Measurements from ENCODE around the gene XDH.

The XDH gene

GRCh38 chr2:31415421-31415820 lies 879 bp upstream of the XDH start:
- H3K27me3 ChIP-seq (replicated peaks; ENCODE audit: insufficient read depth, low read length), result no peaks in the 10 kb centered on the region
- H3K27ac ChIP-seq (ENCODE audit: low read length), result no peak overlapping the region
- no peaks in the 10 kb centered on the region for H3F3A ChIP-seq (ENCODE audit: insufficient read depth, low read length)
- no peak overlapping the region for H3K9ac ChIP-seq (ENCODE audit: low read length)
- no peaks in the 10 kb centered on the region for H3K9me3 ChIP-seq (replicated peaks; ENCODE audit: insufficient read depth, low read length)
- no peaks in the 10 kb centered on the region for H3K36me3 ChIP-seq (replicated peaks; ENCODE audit: insufficient read depth, low read length)
- H3K4me2 ChIP-seq (ENCODE audit: low read depth, low read length), result no peak overlapping the region
- H3K4me3 ChIP-seq (ENCODE audit: low read length), result no peak overlapping the region
- H2AFZ ChIP-seq (ENCODE audit: low read length), result 0 out of 2 replicates have a peak overlapping the region, but pooled peaks have one; percentile 55
- DNase-seq, result no peak
- no peaks in the 10 kb centered on the region for H3K79me2 ChIP-seq (ENCODE audit: low read length)
- no peaks in the 10 kb centered on the region for H4K20me1 ChIP-seq (ENCODE audit: insufficient read depth, low read length)
- H3K9me2 ChIP-seq (replicated peaks; ENCODE audit: insufficient read depth, low read length), result no peaks in the 10 kb centered on the region
- peaks cover 11% of the 10 kb centered on the region for H3K4me1 ChIP-seq (ENCODE audit: low read length)
- no peak for TF ChIP-seq EZH2phosphoT487 (IDR thresholded peaks at IDR 0.05; ENCODE audit: low read length)
- TF ChIP-seq CTCF (IDR thresholded peaks at IDR 0.05; ENCODE audit: low read length), result no peak
- no peak for TF ChIP-seq EZH2 (optimal IDR thresholded peaks at IDR 0.05; ENCODE audit: low read depth, low read length)

GRCh38 chr2:31413862-31414550 lies 536 bp downstream of the XDH start:
- Histone ChIP-seq H4K20me1 (ENCODE audit: insufficient read depth, low read length) (no peaks in the 10 kb centered on the region), H3K4me3 (ENCODE audit: low read length) (no peak overlapping the region), H3F3A (ENCODE audit: insufficient read depth, low read length) (no peaks in the 10 kb centered on the region), H3K79me2 (ENCODE audit: low read length) (no peaks in the 10 kb centered on the region), H3K9me3 (replicated peaks; ENCODE audit: insufficient read depth, low read length) (no peaks in the 10 kb centered on the region), H3K4me2 (ENCODE audit: low read depth, low read length) (no peak overlapping the region), H3K9ac (ENCODE audit: low read length) (no peak overlapping the region), H3K4me1 (ENCODE audit: low read length) (peaks cover 11% of the 10 kb centered on the region), H2AFZ (ENCODE audit: low read length) (no peak overlapping the region), H3K27ac (ENCODE audit: low read length) (no peak overlapping the region), H3K27me3 (replicated peaks; ENCODE audit: insufficient read depth, low read length) (no peaks in the 10 kb centered on the region), H3K9me2 (replicated peaks; ENCODE audit: insufficient read depth, low read length) (no peaks in the 10 kb centered on the region), H3K36me3 (replicated peaks; ENCODE audit: insufficient read depth, low read length) (no peaks in the 10 kb centered on the region)
- peak; percentile 23 for DNase-seq
- no peak for TF ChIP-seq EZH2 (optimal IDR thresholded peaks at IDR 0.05; ENCODE audit: low read depth, low read length)
- TF ChIP-seq CTCF (IDR thresholded peaks at IDR 0.05; ENCODE audit: low read length), result peak; percentile 34
- no peak for TF ChIP-seq EZH2phosphoT487 (IDR thresholded peaks at IDR 0.05; ENCODE audit: low read length)

- Histone ChIP-seq H4K20me1 (ENCODE audit: insufficient read depth, low read length) (no peaks in the 10 kb centered on the region), H3K4me2 (ENCODE audit: low read depth, low read length) (peak overlapping the region; percentile 12; the same call in 1 of the 2 replicates), H3K9me2 (replicated peaks; ENCODE audit: insufficient read depth, low read length) (no peaks in the 10 kb centered on the region), H2AFZ (ENCODE audit: low read length) (no peak overlapping the region), H3K4me3 (ENCODE audit: low read length) (no peak overlapping the region), H3K27ac (ENCODE audit: low read length) (no peak overlapping the region), H3K36me3 (replicated peaks; ENCODE audit: insufficient read depth, low read length) (no peaks in the 10 kb centered on the region), H3K9ac (ENCODE audit: low read length) (no peak overlapping the region), H3K4me1 (ENCODE audit: low read length) (peaks cover 11% of the 10 kb centered on the region), H3F3A (ENCODE audit: insufficient read depth, low read length) (no peaks in the 10 kb centered on the region), H3K9me3 (replicated peaks; ENCODE audit: insufficient read depth, low read length) (no peaks in the 10 kb centered on the region), H3K27me3 (replicated peaks; ENCODE audit: insufficient read depth, low read length) (no peaks in the 10 kb centered on the region), H3K79me2 (ENCODE audit: low read length) (no peaks in the 10 kb centered on the region)
- TF ChIP-seq EZH2 (optimal IDR thresholded peaks at IDR 0.05; ENCODE audit: low read depth, low read length) (no peak), CTCF (IDR thresholded peaks at IDR 0.05; ENCODE audit: low read length) (no peak), EZH2phosphoT487 (IDR thresholded peaks at IDR 0.05; ENCODE audit: low read length) (no peak)
- DNase-seq, result no peak
Observed at GRCh38 chr2:31413025-31413424, 1.5 kb downstream of the XDH start.

All from MM.1S (cell line).